ENCODE results near the gene CCDC170.
"Not testable (repeated sequence)": the region's sequence is repeated elsewhere in the genome, so short reads cannot be mapped to it uniquely, and the experiment has no call there.

The CCDC170 gene

DNA sequence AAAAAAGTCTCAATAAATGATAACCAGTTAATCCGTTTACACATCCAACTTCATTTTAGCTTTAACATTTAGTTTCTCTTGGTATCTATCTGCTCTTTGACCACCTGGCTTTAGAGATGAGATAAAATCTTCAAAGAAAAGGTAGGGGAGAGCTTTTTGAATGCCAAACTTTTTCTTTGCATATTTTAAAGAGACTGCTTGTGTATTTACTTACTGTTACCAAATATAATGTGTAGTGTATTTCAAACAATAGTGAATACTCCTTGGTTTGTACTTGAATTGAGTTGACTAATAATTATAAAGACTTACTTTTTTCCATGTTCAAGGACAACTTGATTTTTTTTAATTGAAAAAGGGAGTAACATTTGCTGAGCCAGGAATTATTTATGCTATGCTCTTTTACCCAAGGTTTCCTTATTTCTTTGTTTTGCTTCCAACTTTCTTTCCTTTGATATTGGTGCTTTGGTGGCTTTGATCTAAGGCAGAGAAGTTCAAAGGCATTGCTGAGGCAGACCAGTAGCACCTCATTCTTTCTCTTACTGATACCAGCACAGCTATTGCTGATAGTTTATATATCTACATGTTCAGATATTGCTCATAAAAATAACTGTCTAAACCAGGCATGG lies 7.8 kb downstream of the CCDC170 start:
- TF ChIP-seq, protein P1, sequence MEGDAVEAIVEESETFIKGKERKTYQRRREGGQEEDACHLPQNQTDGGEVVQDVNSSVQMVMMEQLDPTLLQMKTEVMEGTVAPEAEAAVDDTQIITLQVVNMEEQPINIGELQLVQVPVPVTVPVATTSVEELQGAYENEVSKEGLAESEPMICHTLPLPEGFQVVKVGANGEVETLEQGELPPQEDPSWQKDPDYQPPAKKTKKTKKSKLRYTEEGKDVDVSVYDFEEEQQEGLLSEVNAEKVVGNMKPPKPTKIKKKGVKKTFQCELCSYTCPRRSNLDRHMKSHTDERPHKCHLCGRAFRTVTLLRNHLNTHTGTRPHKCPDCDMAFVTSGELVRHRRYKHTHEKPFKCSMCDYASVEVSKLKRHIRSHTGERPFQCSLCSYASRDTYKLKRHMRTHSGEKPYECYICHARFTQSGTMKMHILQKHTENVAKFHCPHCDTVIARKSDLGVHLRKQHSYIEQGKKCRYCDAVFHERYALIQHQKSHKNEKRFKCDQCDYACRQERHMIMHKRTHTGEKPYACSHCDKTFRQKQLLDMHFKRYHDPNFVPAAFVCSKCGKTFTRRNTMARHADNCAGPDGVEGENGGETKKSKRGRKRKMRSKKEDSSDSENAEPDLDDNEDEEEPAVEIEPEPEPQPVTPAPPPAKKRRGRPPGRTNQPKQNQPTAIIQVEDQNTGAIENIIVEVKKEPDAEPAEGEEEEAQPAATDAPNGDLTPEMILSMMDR (IDR thresholded peaks at IDR 0.05; ENCODE audit: low read depth, low read length, missing control alignments) = no peak
- no peak for DNase-seq (ENCODE audit: extremely low read depth, low read depth)
- no peak overlapping the region for H3K4me3 ChIP-seq (replicated peaks; ENCODE audit: low read depth, low read length)

DNA sequence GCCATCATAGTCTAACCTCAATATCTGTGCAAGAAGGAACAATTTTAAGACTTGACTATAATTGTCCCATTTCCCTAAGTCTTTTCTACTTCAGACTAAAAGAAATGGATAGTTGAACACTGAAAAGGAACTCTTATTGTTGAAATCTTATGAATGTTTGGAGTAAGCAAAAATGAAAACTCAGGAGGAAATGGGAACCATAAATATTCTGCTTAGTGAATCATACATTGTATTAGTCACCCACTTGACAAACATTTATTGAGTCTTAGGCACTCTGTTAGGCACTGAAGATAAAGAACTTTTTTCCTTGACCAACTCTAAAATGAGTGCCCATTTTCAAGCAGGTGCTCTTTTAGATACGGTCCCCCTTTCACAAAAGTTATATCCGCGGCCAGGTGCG lies 8.7 kb downstream of the CCDC170 start:
- TF ChIP-seq, protein P1 (IDR thresholded peaks at IDR 0.05; ENCODE audit: low read depth, low read length, missing control alignments) = no peak
- H3K4me3 ChIP-seq (replicated peaks; ENCODE audit: low read depth, low read length) = no peak overlapping the region
- DNase-seq (ENCODE audit: extremely low read depth, low read depth) = no peak

DNA sequence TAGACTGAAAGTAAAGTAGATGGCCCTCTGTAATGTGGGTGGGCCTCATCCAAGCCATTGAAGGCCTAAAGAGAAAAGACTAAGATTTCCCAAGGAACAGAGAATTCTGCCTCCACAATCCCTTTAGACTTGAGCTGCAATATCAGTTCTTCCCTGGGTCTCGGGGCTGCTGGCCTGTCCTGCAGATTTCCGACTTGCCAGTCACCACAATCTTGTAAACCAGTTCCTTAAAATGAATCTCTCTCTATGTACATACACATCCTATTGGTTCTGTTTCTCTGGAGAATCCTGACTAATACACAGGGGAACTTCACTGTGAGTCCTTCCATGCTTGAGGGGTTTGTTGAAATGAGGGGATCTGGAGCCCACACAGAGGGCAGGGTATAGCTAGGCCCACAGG lies 12.9 kb downstream of the CCDC170 start:
- DNase-seq (ENCODE audit: extremely low read depth, low read depth) = no peak
- TF ChIP-seq, protein P1 (IDR thresholded peaks at IDR 0.05; ENCODE audit: low read depth, low read length, missing control alignments) = no peak
- H3K4me3 ChIP-seq (replicated peaks; ENCODE audit: low read depth, low read length) = no peak overlapping the region

DNA sequence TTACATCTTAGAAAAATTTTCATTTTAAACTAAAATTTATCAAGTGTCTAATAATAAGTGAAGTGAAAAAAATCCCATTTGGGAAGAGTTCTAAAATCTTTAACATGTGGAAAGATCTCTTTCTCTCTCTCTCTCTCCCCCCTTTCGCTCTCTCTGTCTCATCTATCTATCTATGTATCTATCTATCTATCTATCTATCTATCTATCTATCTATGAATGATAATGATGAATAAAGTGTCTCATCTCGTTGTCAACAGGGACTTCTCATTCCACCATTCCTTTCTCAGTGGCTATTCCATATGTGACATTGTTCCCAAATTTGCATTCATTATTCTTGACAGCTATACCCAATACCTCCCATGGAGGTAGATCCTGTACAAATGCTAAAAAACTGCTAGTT lies 15.2 kb downstream of the CCDC170 start:
- no peak for DNase-seq (ENCODE audit: extremely low read depth, low read depth)
- TF ChIP-seq, protein P1 (IDR thresholded peaks at IDR 0.05; ENCODE audit: low read depth, low read length, missing control alignments) = no peak

DNA sequence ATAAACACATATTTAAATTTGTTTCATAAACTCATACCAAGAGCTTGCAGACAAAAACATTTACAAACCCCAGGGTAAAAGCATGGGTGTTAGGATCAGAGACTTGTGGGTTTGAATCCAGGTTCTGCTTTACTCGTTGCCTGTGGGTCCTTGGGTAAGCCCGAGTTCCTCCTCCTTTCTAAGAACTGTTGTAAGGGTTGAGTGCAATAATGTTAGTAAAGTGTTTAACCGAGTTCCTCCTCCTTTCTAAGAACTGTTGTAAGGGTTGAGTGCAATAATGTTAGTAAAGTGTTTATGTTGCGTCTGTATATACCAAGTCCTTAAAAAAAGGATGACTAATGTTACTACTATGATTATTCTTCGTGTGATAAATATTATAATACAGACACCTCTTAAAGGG lies 18.7 kb downstream of the CCDC170 start:
- no peak for DNase-seq (ENCODE audit: extremely low read depth, low read depth)
- TF ChIP-seq, protein P1 (IDR thresholded peaks at IDR 0.05; ENCODE audit: low read depth, low read length, missing control alignments) = no peak
- no peak overlapping the region for H3K4me3 ChIP-seq (replicated peaks; ENCODE audit: low read depth, low read length)

More for the DNA sequence above, 15.2 kb downstream of the CCDC170 start:
- no peak overlapping the region for H3K4me3 ChIP-seq (replicated peaks; ENCODE audit: low read depth, low read length)

DNA sequence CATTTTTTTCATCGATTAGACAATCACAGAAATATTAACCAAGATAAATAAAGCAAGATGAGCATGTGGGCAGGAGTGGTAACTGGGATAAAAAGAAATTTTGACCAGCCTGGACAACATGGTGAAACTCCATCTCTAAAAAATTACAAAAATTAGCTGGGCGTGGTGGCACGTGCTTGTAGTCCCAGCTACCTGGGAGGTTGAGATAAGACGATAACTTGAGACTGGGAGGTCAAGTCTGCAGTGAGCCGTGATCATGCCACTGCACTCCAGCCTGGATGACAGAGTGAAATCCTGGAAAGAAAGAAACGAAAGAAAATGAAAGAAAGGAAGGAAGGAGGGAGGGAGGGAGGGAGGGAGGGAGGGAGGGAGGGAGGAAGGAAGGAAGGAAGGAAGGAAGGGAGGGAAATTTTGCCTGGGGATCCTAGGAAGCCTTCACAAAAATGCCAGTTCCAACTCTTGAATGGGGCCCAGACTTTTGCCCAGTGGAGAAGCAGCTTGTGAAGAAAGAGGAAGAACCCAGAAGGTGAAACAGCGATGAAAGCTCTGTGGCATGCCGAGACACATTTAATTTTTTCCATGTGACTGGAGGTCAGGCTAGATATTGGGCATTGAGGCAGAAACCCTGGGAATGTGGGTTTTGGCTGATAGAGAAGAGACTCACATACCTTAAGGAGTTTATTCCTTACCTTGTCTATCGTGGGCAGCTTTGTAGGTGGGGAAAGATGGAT lies 20.3 kb downstream of the CCDC170 start:
- no peak for DNase-seq (ENCODE audit: extremely low read depth, low read depth)
- TF ChIP-seq, protein P1 (IDR thresholded peaks at IDR 0.05; ENCODE audit: low read depth, low read length, missing control alignments) = no peak
- H3K4me3 ChIP-seq (replicated peaks; ENCODE audit: low read depth, low read length) = no peak overlapping the region

DNA sequence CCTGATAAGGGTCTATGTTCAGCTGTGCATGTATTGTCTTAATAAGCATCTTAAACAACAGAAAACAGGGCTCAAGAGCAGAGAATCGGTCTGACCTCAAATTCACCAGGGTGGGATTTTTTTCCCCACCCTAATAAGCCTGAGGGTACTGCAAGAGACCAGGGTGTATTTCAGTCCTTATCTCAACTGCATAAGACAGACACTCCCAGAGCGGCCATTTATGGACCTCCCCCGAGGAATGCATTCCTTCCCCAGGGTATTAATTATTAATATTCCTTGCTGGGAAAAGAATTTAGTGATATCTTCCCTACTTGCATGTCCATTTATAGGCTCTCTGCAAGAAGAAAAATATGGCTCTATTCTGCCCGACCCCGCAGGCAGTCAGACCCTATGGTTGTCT lies 25.2 kb downstream of the CCDC170 start:
- not testable (repeated sequence) for DNase-seq (ENCODE audit: extremely low read depth, low read depth); H3K4me3 ChIP-seq (replicated peaks; ENCODE audit: low read depth, low read length)

Measured in HFF-Myc (cell line).